Activated T-cell treated with anti-CD3 and anti-CD28 coated beads for 1 hour (primary cell): Measurements from ENCODE around the gene MCU.
"Not testable (repeated sequence)": the region's sequence is repeated elsewhere in the genome, so short reads cannot be mapped to it uniquely, and the experiment has no call there.

Experiments used
- DNase-seq: peaks from one replicate; pipeline ENCODE4 v3.0.0-alpha.2; 2020; ENCODE audit warnings: low read depth

The MCU gene

DNA sequence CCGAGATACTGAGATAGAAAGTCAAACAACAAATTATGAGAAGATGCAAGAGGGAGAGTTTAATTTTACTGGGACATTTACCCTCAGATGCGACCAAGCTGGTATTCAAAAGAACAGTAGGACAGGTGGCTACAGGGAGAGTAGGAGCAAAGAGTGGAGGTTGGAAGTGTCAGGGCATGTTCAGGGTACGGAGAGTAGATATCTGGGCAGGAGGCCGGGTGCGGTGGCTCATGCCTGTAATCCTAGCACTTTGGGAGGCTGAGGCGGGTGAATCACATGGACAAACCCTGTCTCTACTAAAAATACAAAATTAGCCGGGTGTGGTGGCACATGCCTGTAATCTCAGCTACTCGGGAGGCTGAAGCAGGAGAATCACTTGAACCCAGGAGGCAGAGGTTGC is 5.5 kb upstream of the MCU start:
- DNase-seq, result not testable (repeated sequence)

DNA sequence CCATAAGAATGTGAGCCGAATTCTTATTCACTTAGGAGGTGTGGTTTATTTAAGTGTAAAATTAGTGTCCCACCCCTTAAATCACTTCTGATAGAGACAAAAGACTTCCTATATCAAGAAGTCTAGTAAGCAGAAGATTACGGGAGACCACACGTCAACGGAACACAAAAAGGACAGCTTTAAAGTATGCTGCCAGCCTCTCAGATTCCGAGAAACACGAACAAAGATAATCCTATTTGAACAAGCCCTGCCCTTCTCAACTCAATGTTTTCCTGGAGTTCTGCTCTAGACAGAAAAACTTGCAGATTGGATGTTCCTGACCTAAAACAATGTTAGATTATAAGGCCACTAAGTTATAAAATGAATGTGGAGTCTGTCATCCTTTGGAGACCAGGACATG is 4.9 kb upstream of the MCU start:
- DNase-seq, result no peak

DNA sequence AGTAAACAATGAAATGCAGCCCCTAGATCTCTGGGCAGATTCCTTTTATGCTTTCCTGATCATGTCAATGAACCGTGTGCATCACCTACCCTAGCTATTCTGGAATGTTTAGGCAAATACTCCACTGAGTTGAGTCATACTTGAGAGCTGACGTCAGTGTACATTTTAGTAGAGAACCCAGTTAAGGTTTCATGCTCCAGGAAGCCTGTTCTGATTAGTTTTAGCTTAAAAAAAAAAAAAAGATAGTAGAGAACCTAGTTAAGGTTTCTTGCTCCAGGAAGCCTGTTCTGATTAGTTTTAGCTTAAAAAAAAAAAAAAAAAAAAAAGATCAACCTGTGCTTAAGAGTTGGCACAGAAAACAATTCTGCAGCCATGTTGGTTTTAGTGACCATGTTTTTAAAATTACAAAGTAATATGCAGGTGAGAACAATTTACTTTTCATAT is 3.7 kb upstream of the MCU start:
- no peak for DNase-seq

DNA sequence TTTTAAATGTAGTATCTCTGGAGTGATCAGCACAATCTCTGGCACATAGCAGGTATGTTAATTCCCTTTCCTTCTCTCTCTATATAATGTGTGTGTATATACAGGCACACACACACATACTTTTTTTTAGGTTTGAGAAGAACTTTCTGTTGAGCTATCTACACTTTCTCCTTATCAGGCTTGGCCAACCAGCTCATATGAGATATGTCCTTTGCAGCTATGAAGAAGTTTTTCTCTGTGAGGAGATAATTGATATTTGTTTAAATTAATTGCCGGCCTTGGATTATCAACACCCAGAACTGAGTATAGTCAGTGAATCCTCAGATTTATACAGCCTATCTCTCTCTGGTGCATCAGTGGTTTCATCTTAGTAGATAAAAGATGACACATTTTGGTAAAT is 2.3 kb upstream of the MCU start:
- no peak for DNase-seq

DNA sequence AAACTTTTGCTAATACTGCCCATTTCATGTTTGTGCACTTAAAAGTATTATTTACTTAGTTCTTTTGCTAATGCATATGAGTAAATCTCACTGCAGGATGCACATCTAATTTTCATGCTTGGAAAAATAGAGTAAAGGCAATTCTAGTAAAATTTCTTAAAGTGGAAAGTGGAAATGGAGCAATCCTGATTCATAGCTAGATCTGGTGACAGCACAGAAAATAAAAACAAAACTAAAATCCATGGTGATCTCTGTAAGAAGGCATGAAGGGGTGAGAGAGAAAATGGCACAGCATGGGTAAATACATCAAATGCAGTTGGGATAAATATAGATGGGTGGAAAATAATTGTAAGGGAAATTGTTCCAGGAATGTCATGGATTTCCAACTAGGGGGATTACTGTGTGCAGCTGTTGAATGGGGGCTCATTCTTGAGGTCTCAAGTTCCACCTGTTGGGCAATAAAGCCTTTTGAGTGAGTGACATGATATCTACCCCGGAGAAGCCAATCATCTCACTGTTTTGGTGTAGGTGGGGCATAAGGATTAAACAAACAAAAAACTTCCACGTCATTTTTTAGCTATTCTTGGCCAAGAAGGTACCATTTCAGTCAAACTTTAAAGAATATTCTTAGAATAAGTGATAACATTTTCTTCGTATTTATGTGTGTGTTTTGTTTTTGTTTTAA is 1.7 kb upstream of the MCU start:
- DNase-seq, result no peak

DNA sequence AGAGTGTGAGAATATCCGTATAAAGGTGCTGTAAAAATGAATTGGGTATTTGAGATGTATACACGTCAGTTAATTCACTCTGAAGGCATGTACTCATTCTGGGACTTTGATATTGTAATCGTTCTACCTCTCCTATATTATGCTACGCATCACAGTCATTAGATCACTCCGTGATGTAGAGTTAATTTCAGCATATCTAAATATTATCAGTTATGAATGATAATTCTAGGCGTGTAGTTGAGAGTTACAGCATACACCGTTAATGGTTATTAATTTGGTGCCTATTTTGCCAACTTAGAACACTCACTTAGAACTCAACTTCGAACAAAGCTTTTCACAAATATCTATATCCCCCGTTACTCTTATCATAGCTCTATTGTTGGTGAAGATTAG is 477 bp upstream of the MCU start:
- no peak for DNase-seq

DNA sequence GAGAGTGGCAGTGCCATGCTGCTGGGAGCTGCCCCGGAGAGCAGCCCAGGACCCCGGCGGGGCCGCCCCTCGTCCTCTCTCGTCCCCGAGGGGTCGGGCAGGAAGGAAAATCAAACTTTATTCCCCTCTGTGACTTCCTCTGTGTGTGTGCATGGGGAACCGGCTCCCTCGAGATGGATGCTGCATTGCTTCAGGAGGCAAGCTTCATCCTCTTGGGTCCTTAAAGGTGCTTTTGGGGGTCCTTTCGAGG is 726 bp downstream of the MCU start:
- DNase-seq, result no peak

DNA sequence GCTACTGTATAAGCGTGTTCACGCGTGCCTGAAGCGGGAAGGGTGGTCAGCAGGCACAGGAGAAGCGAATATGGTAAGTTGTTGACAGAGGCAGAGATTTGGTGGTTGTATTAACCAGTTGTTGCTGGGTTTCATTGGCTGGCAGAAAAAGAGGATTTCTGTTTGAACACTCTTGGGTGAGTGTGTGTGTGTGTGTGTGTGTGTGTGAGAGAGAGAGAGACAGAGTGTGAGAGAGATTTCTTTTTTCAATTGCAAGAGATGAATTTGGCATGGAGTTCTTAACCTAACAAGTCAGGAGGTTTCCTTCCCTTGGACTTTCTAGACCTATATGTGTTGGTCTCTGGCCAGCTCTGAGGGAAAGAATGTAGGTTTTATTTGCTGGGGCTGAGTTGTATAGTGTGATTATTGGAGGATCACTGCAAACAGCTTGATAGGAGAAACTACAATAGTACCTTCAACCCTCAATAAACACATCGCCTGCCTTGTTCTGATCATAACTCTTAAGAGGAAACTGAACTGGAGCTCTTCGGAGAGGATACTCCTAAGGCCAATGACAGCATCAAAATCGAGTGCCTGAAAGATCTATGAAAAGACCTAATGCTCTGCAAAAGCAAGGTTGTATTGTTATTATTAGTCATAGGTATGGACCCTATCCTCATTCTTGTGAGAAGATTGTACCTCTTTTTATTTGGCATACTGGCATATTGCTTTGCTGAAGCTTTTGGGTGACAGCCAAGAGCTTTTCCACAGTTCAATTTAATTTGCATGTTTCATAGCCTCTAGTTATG is 1.2 kb downstream of the MCU start:
- DNase-seq, result no peak

DNA sequence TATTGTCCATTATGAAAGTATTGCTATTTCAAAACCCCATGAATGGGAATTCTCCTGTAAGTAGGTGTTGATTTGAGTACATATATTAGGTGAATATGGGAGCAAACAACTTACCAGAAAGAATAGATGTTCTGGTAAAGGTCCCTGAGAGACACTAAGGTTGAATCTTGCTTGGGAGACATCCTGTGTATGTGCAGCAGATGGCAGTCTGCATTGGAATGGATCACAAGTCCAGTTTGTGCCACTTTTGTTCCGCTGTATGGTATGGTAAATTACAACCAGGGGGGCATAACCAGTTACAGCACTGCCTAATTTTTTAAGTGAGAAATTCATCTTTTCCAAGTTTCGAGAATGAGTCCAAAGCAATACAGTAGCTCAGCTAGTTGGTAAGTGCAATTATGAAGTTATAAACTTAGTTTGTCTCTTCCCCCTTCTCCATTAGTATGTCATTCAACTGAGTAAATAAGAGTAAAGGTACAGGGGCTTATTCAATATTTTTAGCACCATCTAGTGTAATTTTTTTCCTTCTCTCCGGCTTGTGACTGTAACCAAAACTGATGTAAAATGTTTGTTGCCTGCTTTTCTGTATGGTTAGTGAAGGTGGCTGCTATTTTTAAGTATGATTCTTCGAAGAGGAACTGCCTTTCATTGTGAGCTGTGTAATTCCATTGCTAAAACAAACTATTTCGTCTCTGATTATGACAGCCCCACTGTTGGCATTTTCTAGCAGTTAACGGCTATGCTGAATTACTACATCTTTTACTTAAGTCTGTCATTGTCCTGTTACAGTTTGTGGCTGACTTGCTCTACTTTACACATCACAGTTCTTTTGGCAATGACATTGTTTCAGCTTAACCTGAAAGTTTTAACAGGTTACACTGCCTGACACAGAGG is 2.8 kb downstream of the MCU start:
- DNase-seq, result no peak

DNA sequence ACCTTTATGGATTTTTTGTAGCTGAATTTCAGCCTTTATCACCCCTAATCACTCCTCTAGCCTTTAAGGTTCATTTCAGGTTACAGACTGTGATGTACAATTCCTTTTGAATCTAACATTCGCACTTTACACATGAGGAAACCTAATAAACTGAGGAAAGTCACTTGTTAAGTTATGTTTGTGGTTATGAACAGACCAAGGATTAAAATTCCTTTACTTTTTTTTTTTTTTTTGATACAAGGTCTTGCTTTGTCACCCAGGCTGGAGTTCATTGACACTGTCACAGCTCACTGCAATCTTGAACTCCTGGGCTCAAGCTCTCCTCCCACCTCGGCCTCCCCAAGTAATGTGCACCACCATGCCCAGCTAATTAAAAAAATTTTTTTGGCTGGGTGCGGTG is 3.6 kb downstream of the MCU start:
- no peak for DNase-seq

DNA sequence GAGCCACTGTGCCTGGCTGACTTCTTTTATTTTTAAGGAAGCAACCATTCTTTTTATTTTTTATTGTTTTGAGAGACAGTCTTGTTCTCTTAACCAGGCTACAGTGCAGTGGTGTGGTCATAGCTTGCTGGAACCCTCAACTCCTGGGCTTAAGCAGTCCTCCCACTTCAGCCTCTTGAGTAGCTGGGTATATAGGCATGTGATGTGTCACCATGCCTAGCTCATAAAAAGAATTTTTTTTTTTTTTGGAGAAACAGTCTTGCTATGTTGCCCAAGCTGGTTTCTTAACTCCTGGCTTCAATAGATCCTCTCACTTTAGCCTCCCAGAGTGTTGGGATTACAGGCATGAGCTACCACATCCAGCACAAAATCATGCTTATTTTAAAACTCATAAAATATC is 5.8 kb downstream of the MCU start:
- DNase-seq, result no peak

DNA sequence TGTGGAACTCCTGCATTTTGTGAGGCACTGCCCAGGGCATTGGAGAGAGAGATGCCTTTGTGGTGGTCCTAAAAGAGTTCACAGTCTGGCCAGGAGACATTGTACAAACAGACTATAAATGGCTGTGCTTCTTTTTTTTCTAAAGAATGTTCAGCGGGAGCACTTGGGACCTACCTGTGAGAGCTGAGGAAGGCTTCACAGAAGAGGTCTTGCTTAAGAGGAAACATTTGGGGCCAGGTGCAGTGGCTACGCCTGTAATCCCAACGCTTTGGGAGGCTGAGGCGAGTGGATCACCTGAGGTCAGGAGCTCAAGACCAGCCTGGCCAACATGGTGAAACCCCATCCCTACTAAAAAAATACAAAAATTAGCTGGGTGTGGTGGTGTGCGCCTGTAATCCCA is 10.5 kb downstream of the MCU start:
- DNase-seq, result not testable (repeated sequence)

DNA sequence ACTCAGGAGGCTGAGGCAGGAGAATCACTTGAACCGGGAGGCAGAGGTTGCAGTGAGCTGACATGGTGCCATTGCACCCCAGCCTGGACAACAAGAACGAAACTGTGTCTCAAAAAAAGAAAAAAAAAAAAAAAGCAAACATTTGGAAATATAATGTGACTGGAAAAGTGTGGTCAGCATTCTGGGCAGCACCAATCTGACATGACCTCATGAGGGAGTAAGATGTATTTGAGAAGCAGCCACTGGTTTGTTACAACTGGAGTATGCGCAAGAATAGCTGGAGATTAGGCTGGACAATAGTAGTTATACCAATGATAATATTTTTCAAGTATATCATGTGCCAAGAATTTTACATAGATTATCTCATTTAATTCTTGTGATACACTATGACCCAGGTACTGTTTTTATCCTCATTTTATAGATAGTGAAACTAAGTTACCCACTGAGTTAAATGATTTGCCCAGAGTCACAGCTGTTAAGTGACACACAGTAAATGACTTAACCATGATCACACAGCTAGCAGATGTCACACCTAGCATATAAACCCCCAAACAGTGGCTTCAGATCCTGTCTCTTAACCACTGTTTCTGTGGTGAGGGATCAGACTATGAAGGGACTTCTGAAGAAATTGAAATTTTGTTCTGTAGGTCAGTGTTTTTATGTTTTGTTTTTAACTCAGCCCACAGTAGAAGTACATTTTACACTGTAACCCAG is 11.1 kb downstream of the MCU start:
- DNase-seq, result no peak

DNA sequence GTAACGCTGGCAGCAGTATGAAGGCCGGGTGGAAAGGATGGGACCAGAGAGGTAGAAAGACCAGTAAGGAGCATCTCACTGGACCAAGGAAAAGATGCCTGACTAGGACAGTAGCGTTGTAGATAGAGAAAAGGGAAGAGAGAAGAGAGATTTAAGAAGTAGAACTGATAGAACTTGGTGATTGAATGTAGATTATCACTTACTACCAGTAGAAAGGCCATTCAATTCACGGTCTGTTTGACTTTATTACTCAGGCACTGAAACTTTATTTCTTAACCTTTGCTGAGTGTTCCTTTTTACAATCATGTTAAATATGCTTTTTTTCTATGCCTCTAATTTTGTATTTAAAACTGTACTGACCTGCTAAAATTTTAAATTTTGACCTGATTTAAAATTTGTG is 12.2 kb downstream of the MCU start:
- DNase-seq, result no peak

DNA sequence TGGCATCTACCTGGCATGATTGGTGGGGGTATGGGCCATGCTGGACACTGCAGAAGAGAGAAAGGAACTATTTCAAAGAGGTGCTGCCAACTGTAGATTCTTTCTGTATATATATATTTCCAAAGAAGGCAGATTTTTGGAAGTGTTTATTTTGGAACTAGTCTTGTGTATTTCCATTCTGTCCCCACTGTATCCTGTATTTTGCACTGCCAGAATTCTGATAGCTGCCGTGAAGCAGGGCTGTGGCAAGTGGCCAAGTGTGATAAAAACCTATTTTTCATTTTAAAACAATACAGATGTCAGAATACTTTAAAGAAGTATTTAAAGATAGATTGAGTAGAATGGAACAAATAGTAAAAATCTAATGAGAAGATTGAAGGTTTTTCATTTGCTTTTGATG is 17.1 kb downstream of the MCU start:
- no peak for DNase-seq

DNA sequence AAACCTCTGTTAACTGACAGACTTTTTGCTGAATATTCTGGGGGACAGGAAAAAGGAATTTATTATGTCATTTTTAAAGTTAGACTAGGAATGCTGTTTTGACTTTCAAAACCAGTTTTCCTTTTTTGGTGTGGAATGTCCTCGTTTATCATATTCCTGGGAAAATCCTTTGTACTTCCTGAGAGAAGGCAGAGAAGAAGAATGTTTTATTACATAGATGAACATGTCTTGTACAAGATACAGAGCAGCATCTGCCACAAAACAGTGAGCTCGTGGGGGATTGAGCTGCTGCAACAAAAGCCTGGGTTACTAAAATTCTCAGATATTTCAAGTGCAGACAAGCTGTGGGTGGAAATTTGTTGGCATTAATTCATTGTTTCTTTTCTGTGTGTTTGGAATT is 20.2 kb downstream of the MCU start:
- DNase-seq, result no peak

DNA sequence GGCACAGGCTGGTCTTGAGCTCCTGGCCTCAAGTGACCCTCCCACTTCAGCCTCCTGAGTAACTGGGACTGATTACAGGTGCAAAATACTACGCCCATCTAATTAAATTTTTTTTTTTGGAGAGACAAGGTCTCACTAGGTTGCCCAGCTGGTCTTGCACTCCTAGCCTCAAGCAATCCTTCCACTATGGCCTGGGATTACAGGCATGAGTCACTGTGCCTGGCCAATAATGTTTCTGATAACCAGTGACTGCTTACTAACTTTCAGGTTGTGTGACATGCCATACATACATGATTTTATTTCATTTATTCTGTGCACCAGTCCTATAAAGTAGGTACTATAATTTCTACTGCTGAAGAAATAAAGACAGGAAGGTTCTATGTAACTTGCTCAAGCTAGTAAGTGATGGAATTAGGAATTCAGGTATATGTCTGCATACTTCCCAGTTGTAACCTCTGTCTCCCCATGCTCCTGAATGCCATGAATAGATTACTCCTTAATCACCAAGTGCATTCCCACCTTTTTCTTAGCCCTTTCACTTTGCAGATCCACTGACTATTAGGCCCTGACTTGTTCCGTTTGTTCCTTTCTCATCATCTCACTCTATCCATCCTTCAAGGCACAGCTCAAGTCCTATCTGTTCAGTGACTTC is 28.1 kb downstream of the MCU start:
- no peak for DNase-seq

DNA sequence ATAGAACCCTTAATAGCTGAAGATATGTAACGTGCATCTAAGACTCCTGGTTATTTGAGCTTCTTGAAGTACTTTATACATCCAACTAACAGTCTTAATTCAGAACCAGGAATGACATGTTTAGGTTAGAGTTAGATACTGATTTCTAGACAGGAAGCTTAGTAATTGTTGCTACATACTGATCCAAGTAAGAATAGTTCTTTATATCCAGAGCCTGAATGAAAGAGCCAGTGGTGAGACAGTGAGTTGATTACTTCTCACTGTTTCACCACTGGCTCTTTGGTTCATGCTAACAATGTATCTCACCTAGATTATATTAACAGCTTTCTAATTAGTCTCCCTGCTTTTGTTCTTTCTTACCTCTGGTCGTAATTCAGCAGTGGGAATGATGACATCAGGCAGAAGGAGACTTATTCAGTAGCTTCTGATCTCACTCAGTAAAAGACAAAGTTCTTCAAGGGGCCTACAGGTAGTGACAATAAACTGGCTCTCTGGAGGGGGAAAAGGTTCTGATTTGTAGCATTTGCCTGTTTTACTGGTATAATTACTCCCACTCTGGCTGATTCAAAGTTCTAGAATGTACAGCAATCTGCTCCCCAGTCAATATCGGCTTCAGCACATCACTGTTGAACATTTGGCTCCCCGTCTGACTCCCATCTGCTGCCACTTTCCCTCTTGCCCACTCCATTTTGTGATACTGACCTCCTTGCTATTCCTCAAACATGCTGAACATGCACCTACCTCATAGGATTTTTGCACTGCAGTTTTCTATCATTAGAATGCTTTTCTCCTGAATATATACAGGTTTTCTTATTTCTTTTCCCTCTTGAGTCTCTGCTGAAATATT is 29.1 kb downstream of the MCU start:
- no peak for DNase-seq

DNA sequence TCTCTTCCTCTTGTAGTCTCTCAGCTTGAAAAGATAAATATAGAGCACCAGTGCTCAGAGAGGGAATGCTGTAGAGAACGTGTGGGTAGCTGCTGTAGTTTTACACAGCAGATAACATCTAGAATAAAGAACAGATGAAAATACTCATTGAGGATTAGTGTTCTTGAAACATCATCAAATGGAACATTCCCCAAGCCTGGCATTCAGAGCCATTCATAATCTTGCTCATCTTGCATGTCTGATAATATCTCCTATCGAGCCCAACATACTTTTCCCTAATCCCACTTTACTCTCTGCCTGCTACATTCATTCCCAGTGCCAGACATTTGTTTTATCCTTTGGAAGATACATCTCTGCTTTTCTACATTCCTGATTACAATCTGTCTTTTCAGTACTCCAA is 35.2 kb downstream of the MCU start:
- no peak for DNase-seq

DNA sequence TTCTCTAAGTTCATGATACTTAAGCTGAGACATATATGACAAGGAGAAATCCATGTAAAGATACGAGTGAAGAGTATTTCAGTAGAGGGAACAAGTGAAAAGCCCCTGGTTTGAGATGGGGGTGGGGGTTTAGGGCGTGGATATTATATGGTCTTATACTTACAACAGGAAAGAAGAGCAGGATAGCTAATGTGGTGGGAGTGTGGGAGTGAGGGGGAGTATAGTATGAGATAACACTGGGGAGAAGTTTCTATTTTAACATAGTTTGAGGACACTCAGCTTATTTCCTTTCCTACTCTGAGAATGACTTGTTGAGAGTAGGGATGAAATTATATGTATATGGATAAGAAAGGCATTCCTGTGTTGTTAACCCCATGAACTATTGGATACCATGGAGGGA is 36.5 kb downstream of the MCU start:
- DNase-seq, result no peak

DNA sequence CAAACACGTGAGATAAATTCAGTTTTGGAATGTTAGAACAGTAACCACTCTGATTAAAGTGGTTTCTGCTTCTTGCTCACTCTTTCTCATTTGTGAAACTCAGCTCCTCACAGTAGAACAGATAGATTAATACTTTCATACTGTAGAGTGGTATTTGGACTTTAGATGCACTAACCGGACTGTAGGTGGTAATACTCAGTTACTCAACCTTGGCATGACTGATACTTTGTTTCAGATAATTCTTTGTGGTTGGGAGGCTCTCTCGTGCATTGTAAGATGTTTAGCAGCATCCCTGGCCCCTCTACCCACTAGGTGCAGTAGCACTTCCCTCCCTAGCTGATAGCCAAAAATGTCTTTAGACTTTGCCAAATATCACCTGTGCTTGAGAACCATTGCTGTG is 37.6 kb downstream of the MCU start:
- DNase-seq, result no peak
